Measurements from ENCODE around the gene ZC3HAV1L.

GRCh38 chr7:139060695-139061237, 24.9 kb upstream of the ZC3HAV1L start:
- no peak for TF ChIP-seq POLR2AphosphoS5 (IDR thresholded peaks at IDR 0.05)
- TF ChIP-seq CTCF (IDR thresholded peaks at IDR 0.05) = no peak
- TF ChIP-seq POLR2A (IDR thresholded peaks at IDR 0.05) = no peak

All from breast epithelium (tissue), 3 donors.